HG03457 (cell line): ENCODE measurements around the gene ZCCHC7.
A peak's percentile ranks its signal among the peaks of the same experiment; 100 is the strongest.
"Not testable (repeated sequence)": the region's sequence is repeated elsewhere in the genome, so short reads cannot be mapped to it uniquely, and the experiment has no call there.

Experiments
- ATAC-seq: cut with Tn5 transposase; IDR thresholded peaks from one replicate; pipeline ENCODE4 v1.9.1; 2021; ENCODE audit warnings: moderate number of reproducible peaks; ENCODE audit not compliant: unreplicated experiment

ZCCHC7 gene

DNA sequence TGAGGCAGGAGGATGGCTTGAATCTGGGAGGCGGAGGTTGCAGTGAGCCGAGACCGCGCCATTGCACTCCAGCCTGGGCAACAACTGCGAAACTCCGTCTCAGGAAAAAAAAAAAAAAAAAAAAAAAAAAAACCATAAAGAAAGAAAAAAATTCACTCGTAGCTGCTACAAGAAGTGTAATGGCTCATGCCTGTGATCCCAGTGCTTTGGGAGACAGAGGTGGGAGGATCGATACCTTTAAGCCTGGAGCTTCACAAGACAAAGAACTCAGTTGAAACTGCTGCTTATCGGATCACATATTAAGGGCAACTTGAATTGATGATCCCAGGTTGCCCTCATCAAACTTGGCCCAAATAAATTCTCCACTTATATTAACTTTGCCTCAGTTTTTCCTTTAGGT lies 1.0 kb upstream of the ZCCHC7 start:
- ATAC-seq = no peak

DNA sequence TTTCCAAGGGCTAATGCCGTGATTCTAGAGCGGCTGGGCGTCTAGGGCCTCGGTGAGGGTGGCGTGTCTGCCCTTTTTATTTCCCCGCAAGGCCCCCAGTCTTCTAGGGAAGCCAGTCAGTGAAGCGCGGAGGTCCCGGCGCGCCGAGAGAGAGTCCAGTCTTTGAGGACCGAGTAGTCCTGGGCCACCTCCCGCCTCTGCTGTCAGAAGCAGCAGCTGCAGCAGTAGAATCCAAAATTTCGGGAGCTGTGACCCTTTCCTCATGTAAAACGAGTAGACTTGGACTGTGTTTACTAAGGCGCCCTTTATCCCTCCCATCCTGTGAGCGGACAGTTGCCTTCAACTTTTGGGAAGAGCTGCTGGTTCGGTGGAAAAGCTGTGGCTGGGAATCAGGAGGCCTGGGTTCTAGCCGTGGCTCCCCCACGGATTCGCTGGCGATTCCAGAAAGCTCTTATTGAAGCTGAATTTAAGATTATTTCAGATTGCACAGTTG lies 515 bp downstream of the ZCCHC7 start:
- peak; percentile 14 for ATAC-seq

DNA sequence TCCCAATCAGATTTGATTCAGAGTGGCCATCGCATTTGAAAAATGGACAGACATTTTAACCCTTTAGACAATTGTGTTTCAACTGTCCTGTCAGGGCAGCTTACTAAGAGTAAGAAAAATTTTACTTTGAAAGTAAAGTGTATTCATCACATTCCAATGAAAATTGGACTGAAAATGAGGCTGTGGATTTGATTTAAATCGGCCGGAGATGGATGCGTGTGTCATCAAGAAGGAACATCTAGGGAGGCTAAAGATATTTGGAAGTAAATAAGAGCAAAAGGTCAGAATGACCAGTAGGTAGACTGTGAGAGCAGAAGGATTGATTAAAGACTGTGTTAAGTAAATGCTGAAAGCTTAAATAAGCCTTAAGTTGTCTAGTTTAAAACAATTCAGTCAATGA lies 1.5 kb downstream of the ZCCHC7 start:
- ATAC-seq = no peak

DNA sequence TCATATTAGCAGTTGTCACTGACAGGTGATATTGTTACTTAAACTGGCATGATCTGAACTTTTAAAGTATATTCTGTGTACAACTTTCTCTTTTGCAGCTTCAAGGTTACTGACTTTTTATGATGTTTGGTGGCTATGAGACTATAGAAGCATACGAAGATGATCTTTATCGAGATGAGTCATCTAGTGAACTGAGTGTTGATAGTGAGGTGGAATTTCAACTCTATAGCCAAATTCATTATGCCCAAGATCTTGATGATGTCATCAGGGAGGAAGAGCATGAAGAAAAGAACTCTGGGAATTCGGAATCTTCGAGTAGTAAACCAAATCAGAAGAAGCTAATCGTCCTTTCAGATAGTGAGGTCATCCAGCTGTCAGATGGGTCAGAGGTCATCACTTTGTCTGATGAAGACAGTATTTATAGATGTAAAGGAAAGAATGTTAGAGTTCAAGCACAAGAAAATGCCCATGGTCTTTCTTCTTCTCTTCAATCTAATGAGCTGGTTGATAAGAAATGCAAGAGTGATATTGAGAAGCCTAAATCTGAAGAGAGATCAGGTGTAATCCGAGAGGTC lies 5.9 kb downstream of the ZCCHC7 start:
- no peak for ATAC-seq

DNA sequence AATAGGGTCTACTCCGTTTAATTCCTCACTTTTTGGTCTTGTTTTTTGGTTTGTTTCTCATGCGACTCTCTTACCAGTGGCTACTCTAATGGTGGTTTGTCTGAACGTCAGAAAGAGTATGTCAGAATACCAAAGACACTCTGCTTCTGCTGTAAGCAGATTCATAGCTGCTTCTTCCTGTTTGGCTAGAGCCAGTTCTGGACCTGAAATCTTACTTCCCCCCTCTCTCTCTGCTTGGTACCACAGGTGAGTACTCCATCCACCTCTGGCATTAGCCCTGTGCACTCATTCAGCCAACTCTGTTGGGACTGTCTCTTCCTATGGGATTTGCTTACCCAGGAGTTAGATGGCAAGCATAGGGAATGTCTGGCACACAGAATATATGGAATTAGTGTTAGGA lies 6.6 kb downstream of the ZCCHC7 start:
- ATAC-seq = no peak

DNA sequence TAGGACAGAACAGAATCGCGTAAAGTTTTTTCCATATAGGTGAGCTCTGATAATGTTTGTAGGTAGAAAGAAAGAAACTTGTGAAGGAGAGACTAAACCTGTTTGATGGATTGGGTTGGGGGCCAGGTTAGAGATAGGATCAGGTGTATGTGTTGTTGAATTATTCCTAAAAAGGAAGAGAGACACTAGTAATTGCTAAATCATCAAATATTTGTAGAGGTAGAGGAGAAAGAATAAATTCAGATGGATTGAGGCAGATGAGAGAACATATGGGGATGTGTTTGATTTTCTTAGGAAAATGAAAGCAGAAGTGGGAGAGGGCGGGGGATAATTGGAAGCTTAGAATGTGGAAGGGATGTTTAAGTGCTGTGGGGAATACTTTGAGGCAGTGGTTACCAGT lies 7.7 kb downstream of the ZCCHC7 start:
- ATAC-seq = no peak

DNA sequence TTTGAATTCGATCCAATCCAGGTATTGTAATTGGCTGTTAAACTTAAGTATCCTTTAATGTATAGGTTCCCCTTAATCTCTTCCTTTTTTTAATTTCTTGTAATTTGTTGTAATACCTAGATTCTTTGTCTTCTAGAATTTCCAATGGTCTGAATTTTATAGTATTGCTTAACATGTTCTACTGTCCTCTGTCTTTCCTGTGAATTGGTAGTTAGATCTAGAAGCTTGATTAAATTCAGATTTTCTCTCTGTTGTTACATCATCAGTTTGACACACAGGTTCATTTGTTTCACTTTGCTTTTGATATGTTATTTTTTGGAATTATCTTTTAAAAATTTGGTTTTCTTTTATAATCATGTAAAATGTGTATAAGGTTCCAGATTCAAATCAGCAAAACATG lies 13.8 kb downstream of the ZCCHC7 start:
- ATAC-seq = no peak

DNA sequence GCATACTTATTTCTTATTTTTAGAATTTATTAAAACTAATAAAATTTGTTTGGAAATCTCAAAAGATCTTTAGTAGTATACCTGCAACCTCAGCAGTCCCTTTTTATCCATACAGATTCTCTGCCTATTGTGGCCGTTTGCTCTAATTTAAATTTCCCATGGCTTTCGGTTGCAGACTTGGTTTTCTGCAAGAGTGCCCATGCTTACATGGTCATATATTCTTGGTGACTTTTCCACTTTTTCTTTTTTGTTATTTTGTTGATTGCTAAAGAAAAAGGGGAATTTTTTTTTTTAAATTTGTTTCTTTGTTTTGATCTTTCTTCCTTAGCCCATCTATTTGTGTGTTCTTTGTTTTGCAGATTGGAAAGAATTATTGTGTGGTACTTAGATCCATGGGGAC lies 20.6 kb downstream of the ZCCHC7 start:
- no peak for ATAC-seq

DNA sequence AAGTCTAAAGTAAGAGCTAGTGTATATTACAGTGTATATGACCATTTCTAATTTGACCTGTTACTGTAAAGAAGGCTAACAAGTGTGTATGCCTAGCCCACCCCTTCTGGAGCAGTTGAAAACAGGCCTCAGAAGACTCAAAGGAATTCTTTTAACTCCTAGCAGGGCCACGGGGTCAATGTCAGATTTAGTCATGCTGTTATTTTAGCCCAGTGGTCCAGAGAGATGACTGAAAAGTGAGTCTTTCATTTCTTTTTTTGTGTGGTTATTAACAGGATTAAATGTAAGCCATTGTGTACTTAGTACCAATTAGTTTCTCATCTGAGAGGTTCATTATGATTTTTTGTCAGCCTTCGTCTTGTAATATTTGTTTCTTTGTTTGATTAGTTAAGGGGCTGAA lies 24.4 kb downstream of the ZCCHC7 start:
- no peak for ATAC-seq

DNA sequence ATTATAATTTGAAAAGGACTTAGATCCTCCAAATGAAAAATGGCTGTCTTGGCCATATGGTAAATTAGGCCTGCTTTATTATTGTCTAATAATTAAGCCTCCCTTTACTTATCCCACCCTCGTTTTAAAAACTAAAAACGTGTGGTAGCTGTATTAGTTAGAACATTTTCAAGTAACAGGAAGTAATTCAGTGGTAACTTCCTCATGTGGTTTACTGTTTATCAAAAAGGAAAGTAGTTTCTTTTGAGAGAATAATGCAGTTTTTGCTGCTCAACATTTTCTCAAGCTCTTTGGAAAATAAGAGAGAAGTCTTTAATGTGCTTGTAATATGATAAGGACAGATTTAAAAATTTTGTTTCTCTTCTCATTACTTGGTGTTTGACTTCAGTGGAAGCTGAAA lies 26.0 kb downstream of the ZCCHC7 start:
- ATAC-seq = no peak

DNA sequence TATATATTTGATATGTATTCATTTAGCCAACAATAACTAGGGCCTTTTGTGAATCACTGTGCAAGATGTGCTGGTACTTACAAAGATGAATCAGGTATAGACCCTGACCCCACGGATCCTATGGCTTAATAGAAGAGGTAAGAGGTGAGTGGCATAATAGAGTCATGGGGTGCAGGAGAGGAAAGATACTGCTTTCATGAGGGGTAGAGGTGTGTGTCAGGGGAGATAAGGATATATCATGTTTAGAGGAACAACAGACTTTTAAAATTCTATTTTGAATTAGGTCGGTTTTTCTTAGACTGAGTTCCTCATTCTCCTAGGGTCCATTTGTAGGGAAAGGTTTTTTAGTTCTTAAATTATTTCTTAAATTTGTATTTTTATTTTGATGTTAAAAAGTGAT lies 27.8 kb downstream of the ZCCHC7 start:
- no peak for ATAC-seq

DNA sequence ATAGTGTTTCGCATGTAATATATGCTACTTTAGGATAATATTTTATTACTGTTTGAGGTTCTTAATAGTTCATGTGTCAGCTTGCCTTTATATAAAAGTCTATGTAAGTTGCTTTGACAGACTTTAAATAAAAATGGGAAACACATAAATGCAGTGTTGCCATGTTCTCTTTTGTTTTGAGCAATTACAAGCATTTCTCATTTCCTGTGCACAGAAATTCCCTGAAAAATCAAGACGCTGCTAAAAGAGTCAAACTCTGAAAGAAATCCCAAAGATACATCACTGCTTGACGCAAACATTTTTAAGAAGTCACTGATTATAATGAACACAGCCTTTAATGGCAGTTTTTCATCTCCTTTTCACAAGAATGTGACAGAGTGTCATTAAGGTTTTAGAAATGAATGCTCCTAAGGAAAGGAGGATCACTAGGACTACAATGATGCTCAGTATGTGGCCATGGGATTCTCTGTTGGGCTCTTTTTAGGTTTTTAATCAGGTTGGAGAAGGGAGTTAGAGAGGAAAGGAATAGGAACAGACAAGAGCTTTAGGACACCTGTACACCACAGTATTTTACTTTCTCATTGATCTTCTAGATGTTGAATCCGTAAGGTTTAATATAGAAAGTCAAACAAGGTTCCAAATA lies 29.4 kb downstream of the ZCCHC7 start:
- no peak for ATAC-seq

DNA sequence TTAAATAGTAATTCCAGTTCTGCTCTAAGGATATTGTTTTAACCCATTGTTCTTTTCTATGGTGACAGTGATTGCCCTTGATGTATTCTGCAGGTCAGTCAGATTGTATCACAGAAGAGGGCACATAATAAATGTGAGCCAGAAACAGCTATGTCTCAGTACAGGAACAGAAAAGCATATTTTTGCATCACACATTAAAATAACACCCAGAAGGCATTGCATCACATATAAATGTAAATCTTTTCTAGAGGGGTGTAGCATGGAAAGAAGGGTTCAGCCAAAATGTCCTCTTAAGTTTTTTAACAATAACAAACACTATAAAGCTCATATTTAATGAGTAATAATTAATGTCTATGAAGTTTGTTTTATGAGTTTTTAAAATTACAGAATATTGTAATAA lies 30.0 kb downstream of the ZCCHC7 start:
- ATAC-seq = no peak

DNA sequence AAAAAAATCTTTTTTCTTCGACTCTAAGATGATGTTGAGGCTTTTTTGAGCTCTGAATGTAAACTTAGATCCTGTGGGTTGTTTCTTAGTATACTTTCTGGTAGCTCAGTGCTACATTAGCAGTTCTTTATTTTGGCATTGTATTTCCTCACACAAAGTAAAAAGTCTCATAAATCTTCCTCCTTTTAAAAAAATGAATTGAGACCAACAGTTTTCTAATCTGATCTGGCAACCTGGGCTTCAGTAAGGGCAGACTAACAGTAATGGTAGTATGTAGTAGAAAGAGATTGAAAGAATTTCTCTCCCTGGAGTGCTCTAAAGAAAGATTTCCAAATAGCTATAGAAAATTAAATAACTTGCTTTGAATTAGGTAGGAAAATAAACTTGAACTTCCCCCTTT lies 31.4 kb downstream of the ZCCHC7 start:
- no peak for ATAC-seq

DNA sequence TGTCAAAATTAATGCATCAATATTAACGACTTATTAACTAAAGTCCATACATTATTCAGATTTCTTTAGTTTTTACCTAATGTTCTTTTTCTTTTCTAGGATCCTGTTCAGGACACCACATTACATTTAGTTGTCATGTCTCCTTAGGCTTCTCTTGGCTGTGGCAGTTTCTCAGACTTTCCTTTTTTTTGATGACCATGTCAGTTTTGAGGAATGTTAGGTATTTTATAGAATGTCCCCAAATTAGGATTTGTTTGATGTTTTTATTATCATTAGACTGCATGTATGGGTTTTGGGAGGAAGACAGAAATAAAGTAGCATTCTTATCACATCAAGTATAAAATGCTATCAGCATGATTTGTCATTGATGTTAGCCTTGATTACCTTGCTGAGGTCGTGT lies 32.0 kb downstream of the ZCCHC7 start:
- ATAC-seq = no peak

DNA sequence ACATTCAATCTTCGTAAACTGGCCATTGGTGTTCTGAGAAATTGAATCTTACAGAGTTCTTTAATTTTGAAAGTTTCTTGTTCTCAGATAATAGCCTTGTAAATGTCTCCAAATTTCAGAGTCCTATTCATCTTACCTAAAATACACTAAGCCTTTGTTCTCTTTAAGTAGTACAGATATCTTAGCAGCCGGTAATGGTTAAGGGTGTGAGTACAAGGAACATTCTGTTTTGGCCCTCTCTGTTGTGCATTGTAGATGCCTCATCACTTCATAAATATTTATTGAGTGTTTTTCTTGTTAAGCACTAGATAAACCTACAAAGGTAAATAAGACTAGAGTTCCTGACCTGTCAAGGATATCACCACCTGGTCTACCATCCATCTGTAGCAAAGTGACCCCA lies 35.2 kb downstream of the ZCCHC7 start:
- ATAC-seq = no peak

DNA sequence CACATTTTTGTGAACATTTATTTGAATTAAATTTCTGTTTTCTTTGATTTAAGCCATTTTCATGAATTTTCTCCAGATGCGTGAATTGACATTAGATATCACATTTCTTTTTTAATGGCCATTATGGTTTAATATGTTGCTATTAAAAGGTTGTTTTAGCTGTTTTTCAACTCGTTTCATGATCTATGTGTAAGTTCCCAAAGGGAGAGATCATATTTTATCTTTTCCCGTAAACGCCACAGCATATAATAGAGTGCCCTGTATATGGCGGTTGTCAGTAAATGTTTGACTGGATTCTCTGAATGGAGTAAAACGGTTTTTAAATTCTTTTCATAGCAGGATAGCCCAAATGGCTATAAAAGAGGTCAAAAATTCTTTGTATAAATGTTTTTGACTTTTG lies 35.8 kb downstream of the ZCCHC7 start:
- no peak for ATAC-seq

DNA sequence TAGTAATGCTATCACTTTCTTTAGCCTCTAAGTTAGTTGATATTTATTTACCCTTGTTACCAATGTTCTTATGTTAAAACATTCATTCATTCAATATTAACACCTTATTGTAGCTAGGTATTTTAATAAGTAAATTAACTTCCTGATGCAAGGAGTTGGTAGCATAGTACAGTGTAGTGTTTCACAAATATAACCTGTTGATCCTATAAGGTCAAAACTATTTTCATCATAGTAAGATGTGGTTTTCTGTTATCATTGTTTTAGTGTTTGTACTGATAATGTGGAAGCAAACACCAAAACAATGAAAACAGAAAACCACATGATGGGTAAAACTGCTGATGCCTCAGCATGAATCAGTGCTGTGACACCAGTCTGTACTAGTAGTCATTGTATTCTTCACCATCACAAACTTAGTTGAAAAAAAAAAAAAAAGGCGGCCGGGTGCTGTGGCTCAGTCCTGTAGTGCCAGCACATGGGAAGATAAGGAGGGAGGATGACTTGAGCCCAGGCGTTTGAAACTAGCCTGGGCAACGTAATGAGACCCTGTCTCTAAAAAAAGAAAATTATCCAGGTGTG lies 36.5 kb downstream of the ZCCHC7 start:
- ATAC-seq = no peak

DNA sequence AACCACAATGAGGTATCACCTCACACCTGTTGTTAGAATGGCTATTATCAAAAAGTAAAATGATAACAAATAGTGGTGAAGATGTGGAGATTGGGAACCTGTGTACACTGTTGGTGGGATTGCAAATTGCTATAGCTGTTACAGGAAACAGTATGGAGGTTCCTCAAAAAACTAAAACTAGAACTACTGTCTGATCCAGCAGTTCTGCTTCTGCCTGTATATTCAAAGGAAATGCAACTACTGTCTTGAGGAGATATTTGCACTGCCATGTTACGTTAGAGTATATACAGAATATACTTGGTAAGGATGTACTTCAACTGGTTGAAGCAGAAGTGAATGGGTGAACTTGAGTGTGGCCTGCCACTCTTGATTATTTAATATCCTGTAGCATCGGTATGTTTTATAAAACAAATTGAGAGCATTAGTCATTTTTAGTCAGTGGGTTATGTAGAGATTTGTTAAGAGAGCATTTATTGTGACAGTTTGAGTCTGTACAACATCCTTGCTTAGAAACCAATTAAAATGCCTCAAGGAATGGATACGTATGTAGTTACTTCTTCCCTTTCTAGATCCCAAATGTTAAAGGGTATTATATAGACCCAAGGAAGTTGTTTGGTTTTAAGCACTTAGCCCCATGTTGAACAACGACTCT lies 37.5 kb downstream of the ZCCHC7 start:
- ATAC-seq = no peak

DNA sequence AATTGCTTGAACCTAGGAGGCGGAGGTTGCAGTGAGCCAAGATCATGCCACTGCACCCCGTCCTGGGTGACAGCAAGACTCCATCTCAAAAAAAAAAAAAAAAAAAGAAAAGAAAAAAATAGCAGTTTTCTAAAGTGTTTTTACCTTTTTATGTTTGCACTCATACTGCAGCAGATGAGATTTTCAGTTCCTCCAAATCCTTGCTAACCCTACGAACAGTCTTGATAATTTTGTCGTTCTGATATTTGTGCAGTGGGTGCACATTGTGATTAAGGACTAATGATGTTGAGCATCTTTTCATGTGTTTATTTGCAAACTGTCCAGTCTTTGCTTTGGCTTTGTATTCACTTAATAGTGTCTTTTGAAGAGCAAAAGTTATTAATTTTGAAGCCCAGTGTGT lies 42.9 kb downstream of the ZCCHC7 start:
- no peak for ATAC-seq

DNA sequence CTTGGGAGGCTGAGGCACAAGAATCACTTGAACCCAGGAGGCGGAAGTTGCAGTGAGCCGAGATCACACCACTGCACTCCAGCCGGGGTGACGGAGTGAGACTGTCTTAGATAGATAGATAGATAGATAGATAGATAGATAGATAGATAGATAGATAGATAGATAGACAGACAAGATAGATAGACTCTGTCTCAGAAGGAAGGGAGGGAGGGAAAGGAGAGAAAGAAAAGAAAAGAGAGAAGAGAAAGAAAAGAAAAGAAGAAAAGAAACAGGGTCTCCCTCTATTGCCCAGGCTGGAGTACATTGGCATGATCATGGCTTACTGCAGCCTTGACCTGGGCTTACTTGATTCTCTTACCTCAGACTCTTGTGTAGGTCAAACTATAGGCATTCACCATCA lies 44.0 kb downstream of the ZCCHC7 start:
- not testable (repeated sequence) for ATAC-seq

DNA sequence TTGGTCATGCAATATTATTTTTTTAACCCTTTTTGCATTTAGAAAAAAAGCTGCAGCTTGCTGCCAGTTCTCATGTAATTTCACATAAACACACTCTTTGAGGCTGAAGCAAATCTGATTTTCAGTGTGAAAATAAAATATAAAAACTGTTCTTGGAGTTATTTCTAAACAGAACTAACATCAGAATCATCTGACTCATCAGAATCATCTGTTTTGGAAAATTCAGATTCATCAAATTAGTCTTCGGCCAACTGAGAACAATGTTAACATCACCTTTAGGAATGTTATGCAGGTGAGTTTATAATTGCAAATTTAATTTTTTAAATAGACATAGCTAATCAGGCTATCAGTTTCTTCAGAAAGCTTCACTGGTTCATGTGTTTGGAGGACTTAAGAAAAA lies 45.3 kb downstream of the ZCCHC7 start:
- ATAC-seq = no peak
